ENCODE measurements around the gene MDM1.

DNA sequence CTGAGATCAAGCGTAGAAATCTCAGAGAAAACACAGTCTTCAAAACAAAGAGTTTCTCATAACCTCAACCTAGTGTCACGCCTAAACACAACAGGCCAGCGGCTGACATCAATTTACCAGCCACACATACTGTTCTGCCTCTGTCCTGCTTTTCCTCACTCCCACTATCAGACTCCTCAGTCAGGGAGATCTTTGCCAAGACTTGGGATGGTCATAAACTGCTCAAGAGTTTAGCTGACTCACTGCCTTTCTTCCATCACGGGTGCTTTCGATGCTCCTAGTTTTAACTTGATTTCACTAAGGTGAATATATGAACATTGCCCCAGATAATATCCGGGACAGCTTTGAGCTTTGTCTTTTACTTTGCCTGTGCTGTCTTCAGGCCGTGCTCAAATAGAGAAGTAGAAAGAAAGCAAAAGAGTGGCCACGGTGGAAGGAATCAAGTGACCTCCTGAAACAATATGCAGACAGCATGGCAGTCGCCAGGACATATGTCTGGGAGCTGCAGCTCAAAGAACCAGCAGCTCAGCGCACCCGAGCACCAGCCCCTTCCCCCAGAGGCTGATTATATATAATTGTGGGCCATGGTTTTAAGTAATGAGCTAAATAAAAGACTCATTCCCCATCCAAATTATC is 12.1 kb downstream of the MDM1 start:
- TF ChIP-seq, protein P1, sequence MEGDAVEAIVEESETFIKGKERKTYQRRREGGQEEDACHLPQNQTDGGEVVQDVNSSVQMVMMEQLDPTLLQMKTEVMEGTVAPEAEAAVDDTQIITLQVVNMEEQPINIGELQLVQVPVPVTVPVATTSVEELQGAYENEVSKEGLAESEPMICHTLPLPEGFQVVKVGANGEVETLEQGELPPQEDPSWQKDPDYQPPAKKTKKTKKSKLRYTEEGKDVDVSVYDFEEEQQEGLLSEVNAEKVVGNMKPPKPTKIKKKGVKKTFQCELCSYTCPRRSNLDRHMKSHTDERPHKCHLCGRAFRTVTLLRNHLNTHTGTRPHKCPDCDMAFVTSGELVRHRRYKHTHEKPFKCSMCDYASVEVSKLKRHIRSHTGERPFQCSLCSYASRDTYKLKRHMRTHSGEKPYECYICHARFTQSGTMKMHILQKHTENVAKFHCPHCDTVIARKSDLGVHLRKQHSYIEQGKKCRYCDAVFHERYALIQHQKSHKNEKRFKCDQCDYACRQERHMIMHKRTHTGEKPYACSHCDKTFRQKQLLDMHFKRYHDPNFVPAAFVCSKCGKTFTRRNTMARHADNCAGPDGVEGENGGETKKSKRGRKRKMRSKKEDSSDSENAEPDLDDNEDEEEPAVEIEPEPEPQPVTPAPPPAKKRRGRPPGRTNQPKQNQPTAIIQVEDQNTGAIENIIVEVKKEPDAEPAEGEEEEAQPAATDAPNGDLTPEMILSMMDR (IDR thresholded peaks at IDR 0.05): no peak
- TF ChIP-seq POLR2A (IDR thresholded peaks at IDR 0.05): no peak

All from heart left ventricle (tissue), 13 donors.